HepG2 (cell line): ENCODE data around the gene RASAL3. TPM values are rescaled to one million over a fixed set of nuclear protein-coding genes. Genes with fewer than 3 reads are reported as not detected.

Experiments
- ATAC-seq: fragments of 200-7000 bp; cut with Tn5 transposase; 3 replicates; pipeline ENCODE4 v1.9.1; 2020; ENCODE audit warnings: mild to moderate bottlenecking, moderate library complexity
- BruUV-seq: library from RNA; stranded (reverse); fragments of 400-500 nt; replicated peaks from 2 replicates; lab custom pipeline; 2021; lab: Mats Ljungman, UMichigan
- CTCF ChIA-PET: fragments of 300-600 bp; formaldehyde crosslinking; extraction: SDS; loops from one replicate; lab custom pipeline; 2021; ENCODE audit warnings: low total read pairs, inconsistent platforms, low intra/inter-chr PET ratio; lab: Yijun Ruan, JAX
- POLR2A ChIA-PET: fragments of 350-600 bp; sonication (Branson Sonifier 250); formaldehyde crosslinking; loops from one replicate; lab custom pipeline; 2020; ENCODE audit warnings: antibody characterized with exemption, inconsistent platforms; lab: Yijun Ruan, JAX
- DNase-seq: peaks from one replicate; pipeline ENCODE4 v3.0.0-alpha.2; 2015; ENCODE audit warnings: low spot score
- FAIRE-seq: peaks from 3 replicates; lab custom pipeline; 2011; peaks lifted over from hg19 to GRCh38; lab: Jason Lieb, UNC
- H2AFZ ChIP-seq: one replicate; pipeline ENCODE4 v1.6.1; 2011; ENCODE audit warnings: low read length, inconsistent platforms
- H3K27ac ChIP-seq: fragments of 300-600 bp; 3 replicates; pipeline ENCODE4 v1.8.0; 2011; ENCODE audit warnings: mixed run types, mild to moderate bottlenecking, mixed read lengths, low read length, inconsistent platforms; ENCODE audit not compliant: insufficient read depth; ENCODE audit errors: extremely low read length
- H3K27me3 ChIP-seq, 2 experiments: fragments of 200-600 bp in 1 of 2; 2 replicates in 1 of 2; 3 replicates in 1 of 2; pipeline versions ENCODE4 v1.6.0 to v1.8.0; 2011; ENCODE audit warnings: low read length in 2 of 2, mild to moderate bottlenecking in 2 of 2, moderate library complexity in 2 of 2, inconsistent platforms in 1 of 2; ENCODE audit not compliant: insufficient read depth in 2 of 2, control insufficient read depth in 1 of 2
- H3K36me3 ChIP-seq, 2 experiments: fragments of 200-600 bp in 1 of 2; replicated peaks in 1 of 2; 2 replicates in 1 of 2; 3 replicates in 1 of 2; pipeline versions ENCODE4 v1.5.1 to v1.8.0; 2011; ENCODE audit warnings: low read length in 2 of 2, inconsistent platforms in 1 of 2; ENCODE audit not compliant: insufficient read depth in 2 of 2, control insufficient read depth in 1 of 2
- H3K4me1 ChIP-seq: 2 replicates; pipeline ENCODE4 v1.5.1; 2012; ENCODE audit warnings: low read length, inconsistent platforms; ENCODE audit not compliant: insufficient read depth
- H3K4me2 ChIP-seq: 2 replicates; pipeline ENCODE4 v1.6.0; 2011; ENCODE audit warnings: low read depth, low read length, inconsistent platforms
- H3K4me3 ChIP-seq, 3 experiments: fragments of 200-600 bp in 1 of 3; sonication (generic), shearing (Covaris generic) in 1 of 3; replicated peaks in 1 of 3; 2 replicates each; pipeline ENCODE4 v1.5.1; 2011 to 2016; ENCODE audit warnings: low read length in 3 of 3, inconsistent platforms in 2 of 3, low read depth in 2 of 3, mild to moderate bottlenecking in 2 of 3, control low read depth in 1 of 3, mixed read lengths in 1 of 3; ENCODE audit not compliant: insufficient read depth in 1 of 3
- H3K79me2 ChIP-seq: one replicate; pipeline ENCODE4 v1.6.1; 2011; ENCODE audit warnings: low read length, inconsistent platforms; ENCODE audit not compliant: insufficient read depth
- H3K9ac ChIP-seq: 2 replicates; pipeline ENCODE4 v1.6.0; 2011; ENCODE audit warnings: mild to moderate bottlenecking, low read depth, low read length, inconsistent platforms; ENCODE audit not compliant: insufficient read depth
- H3K9me3 ChIP-seq: 2 replicates; pipeline ENCODE4 v1.5.1; 2012; ENCODE audit warnings: mild to moderate bottlenecking, low read length
- H4K20me1 ChIP-seq: 2 replicates; pipeline ENCODE4 v1.6.0; 2011; ENCODE audit warnings: inconsistent platforms, mild to moderate bottlenecking, low read length, moderate library complexity; ENCODE audit not compliant: insufficient read depth
- GFI1 ChIP-seq: sonication (generic); formaldehyde crosslinking; IDR thresholded peaks from 2 replicates; pipeline ENCODE4 v1.5.0; 2020; ENCODE audit warnings: missing genetic modification reagents, mild to moderate bottlenecking, borderline replicate concordance
- MEIS2 ChIP-seq: sonication (generic); formaldehyde crosslinking; IDR thresholded peaks from 2 replicates; pipeline ENCODE4 v1.9.0; 2021; ENCODE audit warnings: mild to moderate bottlenecking, missing genetic modification reagents
- MIER3 ChIP-seq: IDR thresholded peaks from 2 replicates; pipeline ENCODE4 v1.6.1; 2016; ENCODE audit warnings: missing compliant biosample characterization, borderline replicate concordance
- MLX ChIP-seq: IDR thresholded peaks from 2 replicates; pipeline ENCODE4 v1.6.1; 2016
- NR2F1 ChIP-seq, 2 experiments: fragments of 450-650 bp in 1 of 2; formaldehyde crosslinking in 1 of 2; IDR thresholded peaks; 2 replicates each; pipeline versions ENCODE4 v1.5.0 to v1.6.1; 2016 to 2020; ENCODE audit warnings: mild to moderate bottlenecking in 1 of 2, missing compliant biosample characterization in 1 of 2, missing genetic modification reagents in 1 of 2, moderate library complexity in 1 of 2
- PTBP1 ChIP-seq: fragments of 200-400 bp; formaldehyde crosslinking; IDR thresholded peaks from 2 replicates; pipeline ENCODE4 v1.6.1; 2018; ENCODE audit warnings: low read length, low read depth; ENCODE audit not compliant: poor library complexity, severe bottlenecking
- RNF2 ChIP-seq: fragments of 450-650 bp; conservative IDR thresholded peaks from 2 replicates; pipeline ENCODE4 v1.6.1; 2016; ENCODE audit warnings: low read depth
- SATB2 ChIP-seq: sonication (generic); formaldehyde crosslinking; IDR thresholded peaks from 2 replicates; pipeline ENCODE4 v1.5.0; 2020; ENCODE audit warnings: missing genetic modification reagents
- THYN1 ChIP-seq: sonication (generic); formaldehyde crosslinking; IDR thresholded peaks from 2 replicates; pipeline ENCODE4 v1.8.1; 2023; ENCODE audit warnings: low read depth, mild to moderate bottlenecking, moderate library complexity, missing genetic modification reagents, borderline replicate concordance
- YY1 ChIP-seq: IDR thresholded peaks from 2 replicates; pipeline ENCODE4 v1.6.1; 2011; ENCODE audit warnings: low read length, low read depth, moderate library complexity, mild to moderate bottlenecking; ENCODE audit not compliant: insufficient read depth, insufficient replicate concordance
- ZNF160 ChIP-seq: sonication (generic); formaldehyde crosslinking; IDR thresholded peaks from 2 replicates; pipeline ENCODE4 v1.8.0; 2022; ENCODE audit warnings: mild to moderate bottlenecking, inconsistent platforms, missing genetic modification reagents
- ZNF335 ChIP-seq: sonication (generic); formaldehyde crosslinking; IDR thresholded peaks from 2 replicates; pipeline ENCODE4 v1.4.0; 2020; ENCODE audit warnings: missing genetic modification reagents
- ZNF33A ChIP-seq: sonication (generic); formaldehyde crosslinking; IDR thresholded peaks from 2 replicates; pipeline ENCODE4 v1.5.1; 2020; ENCODE audit warnings: missing genetic modification reagents, mild to moderate bottlenecking, moderate library complexity, borderline replicate concordance
- ZNF563 ChIP-seq: sonication (generic); formaldehyde crosslinking; IDR thresholded peaks from 2 replicates; pipeline ENCODE4 v1.8.0; 2022; ENCODE audit warnings: mild to moderate bottlenecking, moderate library complexity, missing genetic modification reagents
- ZNF691 ChIP-seq: sonication (generic); formaldehyde crosslinking; IDR thresholded peaks from 2 replicates; pipeline ENCODE4 v1.4.0; 2020; ENCODE audit warnings: missing genetic modification reagents, low read depth, mild to moderate bottlenecking, borderline replicate concordance
- ZNF7 ChIP-seq: IDR thresholded peaks from 2 replicates; pipeline ENCODE4 v1.6.1; 2016; ENCODE audit warnings: missing biosample characterization, missing genetic modification reagents
- ZNF761 ChIP-seq: sonication (generic); formaldehyde crosslinking; conservative IDR thresholded peaks from 2 replicates; pipeline ENCODE4 v1.4.0; 2020; ENCODE audit warnings: mild to moderate bottlenecking, missing genetic modification reagents
- ZNF780A ChIP-seq: sonication (generic); formaldehyde crosslinking; IDR thresholded peaks from 2 replicates; pipeline ENCODE4 v1.8.0; 2022; ENCODE audit warnings: mild to moderate bottlenecking, missing genetic modification reagents, moderate library complexity
- ZZZ3 ChIP-seq: sonication (generic); formaldehyde crosslinking; IDR thresholded peaks from 2 replicates; pipeline ENCODE4 v1.4.0; 2020; ENCODE audit warnings: missing genetic modification reagents, mild to moderate bottlenecking, borderline replicate concordance
- WGBS: methylation state at CpG from one replicate; pipeline ENCODE4 v1.1.6; 2017; ENCODE audit warnings: low lambda C conversion rate; 5-methylcytosine and 5-hydroxymethylcytosine counted together
- in situ Hi-C: cut with HindIII; loops from 2 replicates; pipeline ENCODE4 v1.10.0; 2017; ENCODE audit warnings: low pct_unique_long_range_greater_than_20kb; ENCODE audit not compliant: extremely low pct_ligation_motif_present
- intact Hi-C: fragments of 100-400 bp; cut with micrococcal nuclease; formaldehyde crosslinking; loops from one replicate; pipeline ENCODE4 v1.10.0; 2022; ENCODE audit not compliant: unreplicated experiment
- polyA plus RNA-seq, 8 experiments: library from polyadenylated mRNA; depleted of rRNA in 3 of 8; stranded (reverse) in 7 of 8; unstranded in 1 of 8; fragments of >200 nt; fragmentation: Illumina TruSeq in 4 of 8; extraction: Trizol in 4 of 8; gene quantifications; 2 replicates each; pipeline versions ENCODE4 v1.2.1 to v1.2.3, GENCODE V29; 2011 to 2016; ENCODE audit warnings: low read depth in 4 of 8, missing spikeins in 1 of 8, mixed read lengths in 1 of 8; ENCODE audit not compliant: insufficient read depth in 1 of 8
- total RNA-seq, 5 experiments: library from RNA; depleted of rRNA; stranded (reverse); fragments of >200 nt; fragmentation: Illumina TruSeq; extraction: Trizol; gene quantifications; 2 replicates each; pipeline ENCODE4 v1.2.3, GENCODE V29; 2016; ENCODE audit warnings: low read depth in 1 of 5

The RASAL3 gene
- total and polyA plus RNA-seq, 2 of the 13 experiments (the other 11 are each of a cell fraction or from before 2014, with no cell fraction given): not detected

- Histone ChIP-seq H3K9ac (no peak overlapping the region), H3K4me2 (no peak overlapping the region), H3K4me3 (no peak overlapping the region), H2AFZ (no peak overlapping the region), H4K20me1 (no peaks in the 10 kb centered on the region), H3K27ac (no peak overlapping the region), H3K36me3 (no peaks in the 10 kb centered on the region), H3K9me3 (no peaks in the 10 kb centered on the region), H3K79me2 (no peaks in the 10 kb centered on the region), H3K27me3 (no peaks in the 10 kb centered on the region), H3K4me1 (peaks cover 34% of the 10 kb centered on the region)
- 49% methylated on average over 3 of the region's 5 CpGs for WGBS
- FAIRE-seq (no peak), ATAC-seq (no peak), DNase-seq (no peak)
- CTCF ChIA-PET: no interaction called here
- no TSS peak for BruUV-seq
- in situ Hi-C loops: no loop called here
- TF ChIP-seq ZZZ3 (CRISPR knock-in tag) (no peak), ZNF160 (no peak), RNF2 (no peak), PTBP1 (no peak), THYN1 (CRISPR knock-in tag) (no peak), GFI1 (CRISPR knock-in tag) (no peak), ZNF780A (CRISPR knock-in tag) (no peak), YY1 (no peak), ZNF691 (CRISPR knock-in tag) (no peak), SATB2 (CRISPR knock-in tag) (no peak), MEIS2 (CRISPR knock-in tag) (no peak), ZNF33A (CRISPR knock-in tag) (no peak), MIER3 (no peak), NR2F1 (CRISPR knock-in tag; IDR thresholded peaks at IDR 0.05) (no peak), ZNF335 (no peak), ZNF563 (CRISPR knock-in tag) (no peak), ZNF7 (CRISPR knock-in tag) (no peak), ZNF761 (CRISPR knock-in tag) (no peak), MLX (CRISPR knock-in tag) (no peak)
- POLR2A ChIA-PET: no interaction called here
- intact Hi-C loops: loop anchor here (5.0 kb wide), 1 partner anchor 81 kb away; no protein-coding TSS in a partner anchor
Measured at GRCh38 chr19:15476325-15476724, 12.0 kb upstream of the RASAL3 start.
